HG02981 (cell line): ENCODE data around the gene TRPV2.
A peak's percentile ranks its signal among the peaks of the same experiment; 100 is the strongest.
"Not testable (repeated sequence)": the region's sequence is repeated elsewhere in the genome, so short reads cannot be mapped to it uniquely, and the experiment has no call there.

Source experiments
- ATAC-seq: cut with Tn5 transposase; IDR thresholded peaks from one replicate; pipeline ENCODE4 v1.9.1; 2021; ENCODE audit warnings: mild to moderate bottlenecking, moderate library complexity; ENCODE audit not compliant: unreplicated experiment

Gene TRPV2

GRCh38 chr17:16435925-16436886, 20.8 kb downstream of the TRPV2 start:
- ATAC-seq: no peak

- no peak for ATAC-seq
These were observed 21.7 kb downstream of the TRPV2 start for GRCh38 chr17:16437083-16437482.

GRCh38 chr17:16438173-16438556, 22.8 kb downstream of the TRPV2 start:
- no peak for ATAC-seq

- peak; percentile 76 for ATAC-seq
These were observed 23.4 kb downstream of the TRPV2 start for GRCh38 chr17:16438557-16439302.

GRCh38 chr17:16439303-16439791, 24.0 kb downstream of the TRPV2 start:
- ATAC-seq: peak; percentile 0

GRCh38 chr17:16439811-16440351, 24.5 kb downstream of the TRPV2 start:
- ATAC-seq: no peak

- ATAC-seq: not testable (repeated sequence)
These were observed 25.0 kb downstream of the TRPV2 start for GRCh38 chr17:16440354-16440753.

GRCh38 chr17:16440901-16441629, 25.7 kb downstream of the TRPV2 start:
- no peak for ATAC-seq

- ATAC-seq: no peak
These were observed 26.8 kb downstream of the TRPV2 start for GRCh38 chr17:16442141-16442540.

GRCh38 chr17:16442594-16443510, 27.5 kb downstream of the TRPV2 start:
- no peak for ATAC-seq

GRCh38 chr17:16443511-16444257, 28.3 kb downstream of the TRPV2 start:
- ATAC-seq: no peak

GRCh38 chr17:16444258-16444886, 29.0 kb downstream of the TRPV2 start:
- no peak for ATAC-seq

GRCh38 chr17:16446338-16446983, 31.1 kb downstream of the TRPV2 start:
- no peak for ATAC-seq

- no peak for ATAC-seq
These were observed 32.3 kb downstream of the TRPV2 start for GRCh38 chr17:16447676-16448075.

- no peak for ATAC-seq
These were observed 33.1 kb downstream of the TRPV2 start for GRCh38 chr17:16448490-16448889.

- ATAC-seq: no peak
These were observed 33.8 kb downstream of the TRPV2 start for GRCh38 chr17:16449121-16449570.

GRCh38 chr17:16450028-16450427, 34.7 kb downstream of the TRPV2 start:
- no peak for ATAC-seq

GRCh38 chr17:16452268-16452667, 36.9 kb downstream of the TRPV2 start:
- ATAC-seq: not testable (repeated sequence)
